K562 (cell line): ENCODE data around the gene DPEP1. TPM values are rescaled to one million over a fixed set of nuclear protein-coding genes. Genes with fewer than 3 reads are reported as not detected.

Experiments
- BRCA1 ChIP-seq, 2 experiments: fragments of 450-650 bp in 1 of 2; sonication (generic) in 1 of 2; formaldehyde crosslinking in 1 of 2; IDR thresholded peaks; 2 replicates each; pipeline versions ENCODE4 v1.5.0 to v1.6.1; 2017 to 2020; ENCODE audit warnings: mild to moderate bottlenecking in 1 of 2, missing genetic modification reagents in 1 of 2
- EHMT2 ChIP-seq: fragments of 450-650 bp; IDR thresholded peaks from 2 replicates; pipeline ENCODE4 v1.6.1; 2018; ENCODE audit warnings: antibody characterized with exemption
- GTF2F1 ChIP-seq: IDR thresholded peaks from 2 replicates; pipeline ENCODE4 v1.6.1; 2011; ENCODE audit warnings: low read depth, low read length, improper control_type of control experiment
- ILK ChIP-seq: fragments of 450-650 bp; IDR thresholded peaks from 2 replicates; pipeline ENCODE4 v1.6.1; 2016; ENCODE audit warnings: missing genetic modification characterization, low read depth, mild to moderate bottlenecking, missing compliant biosample characterization, moderate library complexity, borderline replicate concordance
- KDM5B ChIP-seq: fragments of 200-600 bp; sonication (generic); IDR thresholded peaks from 2 replicates; pipeline ENCODE4 v1.6.1; 2012; ENCODE audit warnings: low read depth, mild to moderate bottlenecking, moderate library complexity, low read length, control low read depth, inconsistent platforms; ENCODE audit not compliant: insufficient replicate concordance
- MEIS2 ChIP-seq: fragments of 450-650 bp; IDR thresholded peaks from 2 replicates; pipeline ENCODE4 v1.6.1; 2014; ENCODE audit warnings: mild to moderate bottlenecking; ENCODE audit not compliant: partially characterized antibody
- SIX5 ChIP-seq, 2 experiments: IDR thresholded peaks; 2 replicates each; pipeline ENCODE4 v1.6.1; 2011; ENCODE audit warnings: low read length in 2 of 2, borderline replicate concordance in 1 of 2, low read depth in 1 of 2, mild to moderate bottlenecking in 1 of 2, moderate library complexity in 1 of 2; ENCODE audit not compliant: insufficient read depth in 1 of 2
- SRSF9 ChIP-seq: fragments of 200-400 bp; formaldehyde crosslinking; IDR thresholded peaks from 2 replicates; pipeline ENCODE4 v1.6.1; 2017; ENCODE audit warnings: low read depth, low read length, borderline replicate concordance
- TCF3 ChIP-seq: sonication (generic); formaldehyde crosslinking; IDR thresholded peaks from 2 replicates; pipeline ENCODE4 v1.4.0; 2020; ENCODE audit warnings: mild to moderate bottlenecking, missing genetic modification reagents
- TCF7L2 ChIP-seq: fragments of 150-350 bp; IDR thresholded peaks from 2 replicates; pipeline ENCODE4 v1.6.1; 2016; ENCODE audit warnings: low read depth, mild to moderate bottlenecking, low read length, moderate library complexity
- ZNF143 ChIP-seq: sonication (generic); formaldehyde crosslinking; IDR thresholded peaks from 2 replicates; pipeline ENCODE4 v1.9.0; 2022; ENCODE audit warnings: mild to moderate bottlenecking, missing genetic modification reagents
- ZNF263 ChIP-seq: sonication (generic); formaldehyde crosslinking; IDR thresholded peaks from 2 replicates; pipeline ENCODE4 v1.8.0; 2022; ENCODE audit warnings: mild to moderate bottlenecking, missing genetic modification reagents, borderline replicate concordance
- polyA plus RNA-seq, 8 experiments: library from polyadenylated mRNA; depleted of rRNA in 4 of 8; stranded (reverse) in 5 of 8; unstranded in 3 of 8; fragments of >200 nt; fragmentation: Nextera tagmentation in 2 of 8; fragmentation: Illumina TruSeq in 1 of 8; extraction: Ambion mirVana in 2 of 8; extraction: Trizol in 1 of 8; gene quantifications; 2 replicates each; pipeline versions ENCODE4 v1.2.1 to v1.2.3, GENCODE V29; 2011 to 2014; ENCODE audit warnings: inconsistent platforms in 1 of 8, missing spikeins in 1 of 8
- total RNA-seq, 7 experiments: library from RNA; depleted of rRNA in 6 of 7; stranded (reverse); fragments of >200 nt in 6 of 7; fragmentation: Illumina TruSeq in 2 of 7; extraction: Trizol in 2 of 7; gene quantifications; 2 replicates each; pipeline versions ENCODE4 v1.2.1 to v1.2.3, GENCODE V29; 2011 to 2021; ENCODE audit warnings: low replicate concordance in 1 of 7
- TF ChIP-seq, protein P1 (sequence below): fragments of 450-650 bp; IDR thresholded peaks from 2 replicates; pipeline ENCODE4 v1.6.1; 2017; ENCODE audit warnings: antibody characterized with exemption
- TF ChIP-seq, protein P2 (sequence below): fragments of 450-650 bp; formaldehyde crosslinking; IDR thresholded peaks from 2 replicates; pipeline ENCODE4 v1.4.0; 2020; ENCODE audit warnings: mild to moderate bottlenecking, mixed read lengths
- TF ChIP-seq, protein P3 (sequence below): fragments of 250-450 bp; sonication (Bioruptor Pico); IDR thresholded peaks from 2 replicates; pipeline ENCODE4 v1.5.0; 2020; ENCODE audit warnings: mild to moderate bottlenecking, borderline replicate concordance
- TF ChIP-seq, protein P4 (sequence below): fragments of 450-650 bp; formaldehyde crosslinking; IDR thresholded peaks from 2 replicates; pipeline ENCODE4 v1.4.0; 2022; ENCODE audit warnings: missing genetic modification characterization

The DPEP1 gene
- total and polyA plus RNA-seq, 9 of the 15 experiments (the other 6 are each of a cell fraction or from before 2014, with no cell fraction given), result 0.14 to 0.31 (median 0.20) TPM; not detected in 6

DNA sequence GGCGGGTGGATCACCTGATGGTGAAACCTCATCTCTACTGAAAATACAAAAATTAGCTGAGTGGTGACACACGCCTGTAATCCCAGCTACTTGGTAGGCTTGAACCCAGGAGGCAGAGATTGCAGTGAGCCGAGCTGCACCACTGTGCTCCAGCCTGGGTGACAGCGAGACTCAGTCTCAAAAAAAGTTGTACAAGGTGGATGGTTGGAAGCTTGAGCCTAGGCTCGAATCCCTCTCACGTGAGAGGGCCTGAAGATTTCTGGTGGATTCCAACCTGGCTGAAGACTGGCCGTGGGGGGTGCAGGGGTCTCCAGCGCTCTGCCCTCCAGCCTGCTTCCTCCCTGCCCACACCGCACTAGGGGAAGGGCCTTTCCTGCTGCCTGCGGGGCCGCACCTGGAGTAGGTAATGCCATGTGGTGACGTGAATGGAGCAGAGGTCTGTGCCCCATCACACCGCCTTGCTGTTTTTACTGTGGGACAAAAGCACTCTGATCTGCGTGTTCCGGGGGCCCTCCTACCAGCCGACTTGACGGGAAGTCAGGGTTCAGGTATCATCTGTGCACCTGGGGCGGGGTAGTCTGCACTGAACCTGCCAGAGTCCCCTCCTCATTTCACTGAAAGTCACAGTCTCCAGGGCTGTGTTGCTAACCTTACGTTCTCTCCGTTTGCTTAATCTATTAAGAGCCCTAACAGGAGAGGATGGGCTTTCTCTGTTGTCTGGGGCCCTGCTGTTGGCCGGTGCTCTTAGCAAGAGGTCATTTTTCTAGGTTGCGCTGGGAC lies 48.8 kb upstream of the DPEP1 start (continued):
- TF ChIP-seq, protein P1, sequence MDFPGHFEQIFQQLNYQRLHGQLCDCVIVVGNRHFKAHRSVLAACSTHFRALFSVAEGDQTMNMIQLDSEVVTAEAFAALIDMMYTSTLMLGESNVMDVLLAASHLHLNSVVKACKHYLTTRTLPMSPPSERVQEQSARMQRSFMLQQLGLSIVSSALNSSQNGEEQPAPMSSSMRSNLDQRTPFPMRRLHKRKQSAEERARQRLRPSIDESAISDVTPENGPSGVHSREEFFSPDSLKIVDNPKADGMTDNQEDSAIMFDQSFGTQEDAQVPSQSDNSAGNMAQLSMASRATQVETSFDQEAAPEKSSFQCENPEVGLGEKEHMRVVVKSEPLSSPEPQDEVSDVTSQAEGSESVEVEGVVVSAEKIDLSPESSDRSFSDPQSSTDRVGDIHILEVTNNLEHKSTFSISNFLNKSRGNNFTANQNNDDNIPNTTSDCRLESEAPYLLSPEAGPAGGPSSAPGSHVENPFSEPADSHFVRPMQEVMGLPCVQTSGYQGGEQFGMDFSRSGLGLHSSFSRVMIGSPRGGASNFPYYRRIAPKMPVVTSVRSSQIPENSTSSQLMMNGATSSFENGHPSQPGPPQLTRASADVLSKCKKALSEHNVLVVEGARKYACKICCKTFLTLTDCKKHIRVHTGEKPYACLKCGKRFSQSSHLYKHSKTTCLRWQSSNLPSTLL, result no peak
- TF ChIP-seq EHMT2, result no peak
- TF ChIP-seq BRCA1 (IDR thresholded peaks at IDR 0.05), result no peak
- no peak for TF ChIP-seq BRCA1 (CRISPR knock-in tag; IDR thresholded peaks at IDR 0.05)
- TF ChIP-seq, protein P2, sequence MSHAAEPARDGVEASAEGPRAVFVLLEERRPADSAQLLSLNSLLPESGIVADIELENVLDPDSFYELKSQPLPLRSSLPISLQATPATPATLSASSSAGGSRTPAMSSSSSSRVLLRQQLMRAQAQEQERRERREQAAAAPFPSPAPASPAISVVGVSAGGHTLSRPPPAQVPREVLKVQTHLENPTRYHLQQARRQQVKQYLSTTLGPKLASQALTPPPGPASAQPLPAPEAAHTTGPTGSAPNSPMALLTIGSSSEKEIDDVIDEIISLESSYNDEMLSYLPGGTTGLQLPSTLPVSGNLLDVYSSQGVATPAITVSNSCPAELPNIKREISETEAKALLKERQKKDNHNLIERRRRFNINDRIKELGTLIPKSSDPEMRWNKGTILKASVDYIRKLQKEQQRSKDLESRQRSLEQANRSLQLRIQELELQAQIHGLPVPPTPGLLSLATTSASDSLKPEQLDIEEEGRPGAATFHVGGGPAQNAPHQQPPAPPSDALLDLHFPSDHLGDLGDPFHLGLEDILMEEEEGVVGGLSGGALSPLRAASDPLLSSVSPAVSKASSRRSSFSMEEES (CRISPR knock-in tag), result no peak
- no peak for TF ChIP-seq TCF7L2
- 0 out of 2 replicates have a peak, but pooled peaks have one; percentile 8 for TF ChIP-seq TCF3
- TF ChIP-seq ILK (tag), result no peak
- TF ChIP-seq KDM5B, result peak; percentile 72
- TF ChIP-seq, protein P3, sequence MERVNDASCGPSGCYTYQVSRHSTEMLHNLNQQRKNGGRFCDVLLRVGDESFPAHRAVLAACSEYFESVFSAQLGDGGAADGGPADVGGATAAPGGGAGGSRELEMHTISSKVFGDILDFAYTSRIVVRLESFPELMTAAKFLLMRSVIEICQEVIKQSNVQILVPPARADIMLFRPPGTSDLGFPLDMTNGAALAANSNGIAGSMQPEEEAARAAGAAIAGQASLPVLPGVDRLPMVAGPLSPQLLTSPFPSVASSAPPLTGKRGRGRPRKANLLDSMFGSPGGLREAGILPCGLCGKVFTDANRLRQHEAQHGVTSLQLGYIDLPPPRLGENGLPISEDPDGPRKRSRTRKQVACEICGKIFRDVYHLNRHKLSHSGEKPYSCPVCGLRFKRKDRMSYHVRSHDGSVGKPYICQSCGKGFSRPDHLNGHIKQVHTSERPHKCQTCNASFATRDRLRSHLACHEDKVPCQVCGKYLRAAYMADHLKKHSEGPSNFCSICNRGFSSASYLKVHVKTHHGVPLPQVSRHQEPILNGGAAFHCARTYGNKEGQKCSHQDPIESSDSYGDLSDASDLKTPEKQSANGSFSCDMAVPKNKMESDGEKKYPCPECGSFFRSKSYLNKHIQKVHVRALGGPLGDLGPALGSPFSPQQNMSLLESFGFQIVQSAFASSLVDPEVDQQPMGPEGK (CRISPR knock-in tag), result no peak
- no peak for TF ChIP-seq SRSF9
- no peak for TF ChIP-seq SIX5 (IDR thresholded peaks at IDR 0.05; ENCODE audit: borderline replicate concordance in 1 of 2, insufficient read depth in 1 of 2, low read depth in 1 of 2, low read length in 2 of 2)
- no peak for TF ChIP-seq MEIS2
- TF ChIP-seq, protein P4, sequence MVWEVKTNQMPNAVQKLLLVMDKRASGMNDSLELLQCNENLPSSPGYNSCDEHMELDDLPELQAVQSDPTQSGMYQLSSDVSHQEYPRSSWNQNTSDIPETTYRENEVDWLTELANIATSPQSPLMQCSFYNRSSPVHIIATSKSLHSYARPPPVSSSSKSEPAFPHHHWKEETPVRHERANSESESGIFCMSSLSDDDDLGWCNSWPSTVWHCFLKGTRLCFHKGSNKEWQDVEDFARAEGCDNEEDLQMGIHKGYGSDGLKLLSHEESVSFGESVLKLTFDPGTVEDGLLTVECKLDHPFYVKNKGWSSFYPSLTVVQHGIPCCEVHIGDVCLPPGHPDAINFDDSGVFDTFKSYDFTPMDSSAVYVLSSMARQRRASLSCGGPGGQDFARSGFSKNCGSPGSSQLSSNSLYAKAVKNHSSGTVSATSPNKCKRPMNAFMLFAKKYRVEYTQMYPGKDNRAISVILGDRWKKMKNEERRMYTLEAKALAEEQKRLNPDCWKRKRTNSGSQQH (CRISPR knock-in tag), result peak; percentile 38; the same call in 1 of the 2 replicates
- TF ChIP-seq ZNF143 (CRISPR knock-in tag), result 0 out of 2 replicates have a peak, but pooled peaks have one; percentile 28
- TF ChIP-seq GTF2F1, result no peak
- TF ChIP-seq ZNF263 (CRISPR knock-in tag), result 0 out of 2 replicates have a peak, but pooled peaks have one; percentile 47
